Keratinocyte (primary cell): ENCODE measurements around the gene NLRP1. TPM values are rescaled to one million over a fixed set of nuclear protein-coding genes. Genes with fewer than 3 reads are reported as not detected.

Experiments
- DNase-seq: peaks from one replicate; pipeline ENCODE4 v3.0.0-alpha.2; 2011; ENCODE audit warnings: low read depth, missing footprints, low spot score
- FAIRE-seq: peaks from 2 replicates; lab custom pipeline; 2011; peaks lifted over from hg19 to GRCh38; lab: Jason Lieb, UNC
- H2AFZ ChIP-seq: 2 replicates; pipeline ENCODE4 v1.6.0; 2012; ENCODE audit warnings: low read length, control low read depth, inconsistent platforms; ENCODE audit not compliant: control insufficient read depth
- H3K27ac ChIP-seq: 2 replicates; pipeline ENCODE4 v1.5.1; 2011; ENCODE audit warnings: low read length; ENCODE audit not compliant: control insufficient read depth, insufficient read depth
- H3K27me3 ChIP-seq: 3 replicates; pipeline ENCODE4 v1.6.0; 2011; ENCODE audit warnings: low read length; ENCODE audit not compliant: control insufficient read depth, insufficient read depth; ENCODE audit errors: extremely low read depth
- H3K36me3 ChIP-seq, 2 experiments: 2 replicates in 1 of 2; 3 replicates in 1 of 2; pipeline ENCODE4 v1.5.1; 2011; ENCODE audit warnings: low read length in 2 of 2, mild to moderate bottlenecking in 1 of 2; ENCODE audit not compliant: control insufficient read depth in 2 of 2, insufficient read depth in 2 of 2; ENCODE audit errors: extremely low read depth in 1 of 2
- H3K4me1 ChIP-seq: 3 replicates; pipeline ENCODE4 v1.5.1; 2011; ENCODE audit warnings: low read length; ENCODE audit not compliant: control insufficient read depth, insufficient read depth; ENCODE audit errors: extremely low read depth
- H3K4me2 ChIP-seq: 3 replicates; pipeline ENCODE4 v1.6.0; 2011; ENCODE audit warnings: low read depth, low read length; ENCODE audit not compliant: control insufficient read depth, insufficient read depth; ENCODE audit errors: extremely low read depth
- H3K4me3 ChIP-seq, 3 experiments: fragments of 200-600 bp in 1 of 3; sonication (generic) in 1 of 3; 2 replicates in 2 of 3; 3 replicates in 1 of 3; pipeline ENCODE4 v1.5.1; 2011 to 2016; ENCODE audit warnings: low read length in 3 of 3, mild to moderate bottlenecking in 3 of 3, control low read depth in 2 of 3, inconsistent platforms in 1 of 3, low read depth in 1 of 3, mixed read lengths in 1 of 3, mixed run types in 1 of 3, moderate library complexity in 1 of 3; ENCODE audit not compliant: control insufficient read depth in 2 of 3, insufficient read depth in 2 of 3; ENCODE audit errors: extremely low read depth in 1 of 3
- H3K79me2 ChIP-seq: 2 replicates; pipeline ENCODE4 v1.6.0; 2012; ENCODE audit warnings: low read length; ENCODE audit not compliant: control insufficient read depth, insufficient read depth
- H3K9ac ChIP-seq: 3 replicates; pipeline ENCODE4 v1.6.0; 2011; ENCODE audit warnings: low read length; ENCODE audit not compliant: control insufficient read depth, insufficient read depth; ENCODE audit errors: extremely low read depth
- H3K9me1 ChIP-seq: 3 replicates; pipeline ENCODE4 v1.6.0; 2011; ENCODE audit warnings: low read length; ENCODE audit not compliant: control insufficient read depth, insufficient read depth; ENCODE audit errors: extremely low read depth
- H3K9me3 ChIP-seq: 2 replicates; pipeline ENCODE4 v1.5.1; 2012; ENCODE audit warnings: low read depth, low read length; ENCODE audit not compliant: control insufficient read depth
- H4K20me1 ChIP-seq: 3 replicates; pipeline ENCODE4 v1.6.0; 2011; ENCODE audit warnings: low read length; ENCODE audit not compliant: control insufficient read depth, insufficient read depth; ENCODE audit errors: extremely low read depth
- EZH2 ChIP-seq: IDR thresholded peaks from one replicate; pipeline ENCODE4 v1.6.1; 2012; ENCODE audit warnings: inconsistent platforms, mild to moderate bottlenecking, low read length, moderate library complexity
- dilution Hi-C: fragments of 300-500 bp; cut with MboI; formaldehyde crosslinking; loops from one replicate; pipeline ENCODE4 v1.7.0; 2020; ENCODE audit warnings: low sequenced_read_pairs; ENCODE audit not compliant: extremely low pct_ligation_motif_present
- polyA plus RNA-seq, 5 experiments: library from polyadenylated mRNA; depleted of rRNA in 3 of 5; stranded (reverse) in 3 of 5; stranded (forward) in 1 of 5; unstranded in 1 of 5; fragments of >200 nt; gene quantifications; 1 replicate in 1 of 5; 2 replicates in 3 of 5; 3 replicates in 1 of 5; pipeline versions ENCODE4 v1.2.1 to v1.2.3, GENCODE V29; 2011 to 2012; ENCODE audit warnings: missing spikeins in 2 of 5, low read depth in 1 of 5, low replicate concordance in 1 of 5
- TF ChIP-seq, protein P1 (sequence below), 3 experiments: IDR thresholded peaks in 1 of 3; conservative IDR thresholded peaks in 1 of 3; optimal IDR thresholded peaks in 1 of 3; 2 replicates in 2 of 3; 3 replicates in 1 of 3; pipeline versions ENCODE3 to v1.5.1; 2011; ENCODE audit warnings: low read length in 3 of 3, mild to moderate bottlenecking in 3 of 3, moderate library complexity in 2 of 3, control low read depth in 1 of 3, inconsistent platforms in 1 of 3; ENCODE audit not compliant: insufficient read depth in 2 of 3; ENCODE audit errors: extremely low read depth in 1 of 3

Gene NLRP1
- polyA plus RNA-seq, 1 donor (not counting 4 experiments of a cell fraction or from before 2014, with no cell fraction given): 20.1 TPM

GRCh38 chr17:5619088-5619740, 34.9 kb upstream of the NLRP1 start:
- H3K27ac ChIP-seq: no peak overlapping the region
- H3K9me1 ChIP-seq: no peaks in the 10 kb centered on the region
- peaks cover 3% of the 10 kb centered on the region for H3K27me3 ChIP-seq
- H2AFZ ChIP-seq: no peak overlapping the region
- H3K9me3 ChIP-seq: no peaks in the 10 kb centered on the region
- H3K9ac ChIP-seq: no peak overlapping the region
- H3K36me3 ChIP-seq: no peaks in the 10 kb centered on the region
- TF ChIP-seq, protein P1, sequence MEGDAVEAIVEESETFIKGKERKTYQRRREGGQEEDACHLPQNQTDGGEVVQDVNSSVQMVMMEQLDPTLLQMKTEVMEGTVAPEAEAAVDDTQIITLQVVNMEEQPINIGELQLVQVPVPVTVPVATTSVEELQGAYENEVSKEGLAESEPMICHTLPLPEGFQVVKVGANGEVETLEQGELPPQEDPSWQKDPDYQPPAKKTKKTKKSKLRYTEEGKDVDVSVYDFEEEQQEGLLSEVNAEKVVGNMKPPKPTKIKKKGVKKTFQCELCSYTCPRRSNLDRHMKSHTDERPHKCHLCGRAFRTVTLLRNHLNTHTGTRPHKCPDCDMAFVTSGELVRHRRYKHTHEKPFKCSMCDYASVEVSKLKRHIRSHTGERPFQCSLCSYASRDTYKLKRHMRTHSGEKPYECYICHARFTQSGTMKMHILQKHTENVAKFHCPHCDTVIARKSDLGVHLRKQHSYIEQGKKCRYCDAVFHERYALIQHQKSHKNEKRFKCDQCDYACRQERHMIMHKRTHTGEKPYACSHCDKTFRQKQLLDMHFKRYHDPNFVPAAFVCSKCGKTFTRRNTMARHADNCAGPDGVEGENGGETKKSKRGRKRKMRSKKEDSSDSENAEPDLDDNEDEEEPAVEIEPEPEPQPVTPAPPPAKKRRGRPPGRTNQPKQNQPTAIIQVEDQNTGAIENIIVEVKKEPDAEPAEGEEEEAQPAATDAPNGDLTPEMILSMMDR (optimal IDR thresholded peaks at IDR 0.05 in 1 of 3, IDR thresholded peaks at IDR 0.05 in 1 of 3, conservative IDR thresholded peaks at IDR 0.05 in 1 of 3; ENCODE audit: extremely low read depth in 1 of 3, insufficient read depth in 2 of 3, low read length in 3 of 3): no peak
- TF ChIP-seq EZH2: no peak
- H3K4me2 ChIP-seq: no peak overlapping the region
- H4K20me1 ChIP-seq: no peaks in the 10 kb centered on the region
- DNase-seq (no peak), FAIRE-seq (no peak)
- H3K4me3 ChIP-seq: no peak overlapping the region
- H3K4me1 ChIP-seq: no peaks in the 10 kb centered on the region
- dilution Hi-C loops: loop anchor here (25.0 kb wide), 1 partner anchor 793 kb away; no protein-coding TSS in a partner anchor
- H3K79me2 ChIP-seq: no peaks in the 10 kb centered on the region

- no peak for FAIRE-seq
- no peak overlapping the region for H3K4me2 ChIP-seq
- H3K36me3 ChIP-seq: no peaks in the 10 kb centered on the region
- H3K27me3 ChIP-seq: no peaks in the 10 kb centered on the region
- no peak overlapping the region for H2AFZ ChIP-seq
- TF ChIP-seq EZH2: no peak
- TF ChIP-seq, protein P1 (optimal IDR thresholded peaks at IDR 0.05 in 1 of 3, IDR thresholded peaks at IDR 0.05 in 1 of 3, conservative IDR thresholded peaks at IDR 0.05 in 1 of 3; ENCODE audit: extremely low read depth in 1 of 3, insufficient read depth in 2 of 3, low read length in 3 of 3): no peak
- no peaks in the 10 kb centered on the region for H3K9me1 ChIP-seq
- H3K4me3 ChIP-seq: no peak overlapping the region
- dilution Hi-C loops: loop anchor here (25.0 kb wide), 1 partner anchor 794 kb away; no protein-coding TSS in a partner anchor
- no peaks in the 10 kb centered on the region for H3K79me2 ChIP-seq
- no peaks in the 10 kb centered on the region for H3K9me3 ChIP-seq
- H4K20me1 ChIP-seq: no peaks in the 10 kb centered on the region
- H3K27ac ChIP-seq: no peak overlapping the region
- no peak for DNase-seq
- H3K9ac ChIP-seq: no peak overlapping the region
- no peaks in the 10 kb centered on the region for H3K4me1 ChIP-seq
These were observed 34.2 kb upstream of the NLRP1 start for GRCh38 chr17:5618476-5618875.
